Measurements from ENCODE around the gene NCK2. TPM values are rescaled to one million over a fixed set of nuclear protein-coding genes. Genes with fewer than 3 reads are reported as not detected.

The NCK2 gene
- total and polyA plus RNA-seq, 10 of the 15 experiments (the other 5 are each of a cell fraction or from before 2014, with no cell fraction given) = 1.2 to 30.9 (median 14.1) TPM

- in situ Hi-C loops (cut with MboI) (no loop called here), intact Hi-C loops (cut with micrococcal nuclease; ENCODE audit: unreplicated experiment) (no loop called here)
- H3K27me3 ChIP-seq (replicated peaks in 1 of 2; ENCODE audit: control insufficient read depth in 2 of 2, insufficient read depth in 2 of 2, low read length in 1 of 2) = no peaks in the 10 kb centered on the region
- H4K20me1 ChIP-seq (ENCODE audit: control insufficient read depth, insufficient read depth) = no peaks in the 10 kb centered on the region
- DNase-seq (ENCODE audit: low read depth, low spot score) (no peak), ATAC-seq (no peak), FAIRE-seq (no peak)
- H3K4me1 ChIP-seq (ENCODE audit: control insufficient read depth, insufficient read depth, low read length) = no peaks in the 10 kb centered on the region
- H3K36me3 ChIP-seq (ENCODE audit: control insufficient read depth in 2 of 2, insufficient read depth in 2 of 2, low read length in 1 of 2) = no peaks in the 10 kb centered on the region
- no peak overlapping the region for H2AFZ ChIP-seq (ENCODE audit: control insufficient read depth, low read depth, low read length)
- no peak overlapping the region for H3K9ac ChIP-seq (ENCODE audit: control insufficient read depth, insufficient read depth, low read length)
- no peak overlapping the region for H3K4me2 ChIP-seq (ENCODE audit: control insufficient read depth, insufficient read depth)
- H3K79me2 ChIP-seq (ENCODE audit: control insufficient read depth, insufficient read depth, low read length) = no peaks in the 10 kb centered on the region
- 78% methylated on average over 6 of the region's 6 CpGs for WGBS (ENCODE audit: insufficient coverage, insufficient replicate concordance, low lambda C conversion rate, missing lambda C conversion rate)
- no peak overlapping the region for H3K27ac ChIP-seq (ENCODE audit: control insufficient read depth, insufficient read depth)
- POLR2A ChIA-PET = no interaction called here
- SMC1A ChIA-PET (ENCODE audit: uncharacterized antibody, unreplicated experiment) = no interaction called here
- BruUV-seq (replicated peaks) = no TSS peak
- CTCF ChIA-PET = interaction anchor here (0.6 kb wide), 1 partner anchor 197 kb away, joined by 3 read pairs; no protein-coding TSS in a partner anchor
- no peak overlapping the region for H3K4me3 ChIP-seq
- H3K9me3 ChIP-seq (replicated peaks; ENCODE audit: control insufficient read depth, insufficient read depth, low read length) = peaks cover 3% of the 10 kb centered on the region; the same call in 2 of the 3 replicates
- TF ChIP-seq, protein P1, sequence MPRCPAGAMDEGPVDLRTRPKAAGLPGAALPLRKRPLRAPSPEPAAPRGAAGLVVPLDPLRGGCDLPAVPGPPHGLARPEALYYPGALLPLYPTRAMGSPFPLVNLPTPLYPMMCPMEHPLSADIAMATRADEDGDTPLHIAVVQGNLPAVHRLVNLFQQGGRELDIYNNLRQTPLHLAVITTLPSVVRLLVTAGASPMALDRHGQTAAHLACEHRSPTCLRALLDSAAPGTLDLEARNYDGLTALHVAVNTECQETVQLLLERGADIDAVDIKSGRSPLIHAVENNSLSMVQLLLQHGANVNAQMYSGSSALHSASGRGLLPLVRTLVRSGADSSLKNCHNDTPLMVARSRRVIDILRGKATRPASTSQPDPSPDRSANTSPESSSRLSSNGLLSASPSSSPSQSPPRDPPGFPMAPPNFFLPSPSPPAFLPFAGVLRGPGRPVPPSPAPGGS (IDR thresholded peaks at IDR 0.05; ENCODE audit: borderline replicate concordance, insufficient read depth, low read depth, low read length, poor library complexity, severe bottlenecking) = no peak
- TF ChIP-seq ZBTB40 (IDR thresholded peaks at IDR 0.05; ENCODE audit: borderline replicate concordance) (no peak), ZSCAN29 (IDR thresholded peaks at IDR 0.05) (no peak), JUNB (IDR thresholded peaks at IDR 0.05) (no peak), POLR2AphosphoS5 (IDR thresholded peaks at IDR 0.05; ENCODE audit: low read length) (no peak), YY1 (IDR thresholded peaks at IDR 0.05; ENCODE audit: low read depth, low read length) (no peak), LARP7 (IDR thresholded peaks at IDR 0.05) (no peak), ZNF24 (IDR thresholded peaks at IDR 0.05) (no peak), TCF12 (IDR thresholded peaks at IDR 0.05; ENCODE audit: low read depth, low read length) (no peak), ZNF622 (IDR thresholded peaks at IDR 0.05) (no peak), GABPA (IDR thresholded peaks at IDR 0.05; ENCODE audit: low read depth) (no peak), SUPT20H (IDR thresholded peaks at IDR 0.05; ENCODE audit: borderline replicate concordance, control insufficient read depth, low read depth, low read length) (no peak), CBX3 (IDR thresholded peaks at IDR 0.05; ENCODE audit: borderline replicate concordance, low read depth) (no peak)
- RAD21 ChIA-PET (ENCODE audit: unreplicated experiment) = no interaction called here
Observed at GRCh38 chr2:105925390-105925789, 180.7 kb downstream of the NCK2 start.

Measured in GM12878 (cell line).